Stimulated activated CD4-positive, alpha-beta T cell treated with anti-CD3 and anti-CD28 coated beads, Interleukin-15, amount 100 ng/mL, for 24 hours (primary cell): ENCODE measurements around the gene MAP1S.
A peak's percentile ranks its signal among the peaks of the same experiment; 100 is the strongest.
"Not testable (repeated sequence)": the region's sequence is repeated elsewhere in the genome, so short reads cannot be mapped to it uniquely, and the experiment has no call there.

Experiments
- DNase-seq: peaks from one replicate; pipeline ENCODE4 v3.0.0-alpha.2; 2020

MAP1S gene

GRCh38 chr19:17764348-17764747 is 45.1 kb downstream of the MAP1S start:
- DNase-seq, result no peak

GRCh38 chr19:17765069-17765618 is 45.9 kb downstream of the MAP1S start:
- DNase-seq, result no peak

GRCh38 chr19:17766543-17767131 is 47.4 kb downstream of the MAP1S start:
- DNase-seq, result peak; percentile 43

GRCh38 chr19:17767559-17767958 is 48.3 kb downstream of the MAP1S start:
- no peak for DNase-seq

GRCh38 chr19:17770613-17771012 is 51.3 kb downstream of the MAP1S start:
- DNase-seq, result no peak

GRCh38 chr19:17772172-17772571 is 52.9 kb downstream of the MAP1S start:
- no peak for DNase-seq

GRCh38 chr19:17775245-17775927 is 56.1 kb downstream of the MAP1S start:
- DNase-seq, result peak; percentile 52

DNA sequence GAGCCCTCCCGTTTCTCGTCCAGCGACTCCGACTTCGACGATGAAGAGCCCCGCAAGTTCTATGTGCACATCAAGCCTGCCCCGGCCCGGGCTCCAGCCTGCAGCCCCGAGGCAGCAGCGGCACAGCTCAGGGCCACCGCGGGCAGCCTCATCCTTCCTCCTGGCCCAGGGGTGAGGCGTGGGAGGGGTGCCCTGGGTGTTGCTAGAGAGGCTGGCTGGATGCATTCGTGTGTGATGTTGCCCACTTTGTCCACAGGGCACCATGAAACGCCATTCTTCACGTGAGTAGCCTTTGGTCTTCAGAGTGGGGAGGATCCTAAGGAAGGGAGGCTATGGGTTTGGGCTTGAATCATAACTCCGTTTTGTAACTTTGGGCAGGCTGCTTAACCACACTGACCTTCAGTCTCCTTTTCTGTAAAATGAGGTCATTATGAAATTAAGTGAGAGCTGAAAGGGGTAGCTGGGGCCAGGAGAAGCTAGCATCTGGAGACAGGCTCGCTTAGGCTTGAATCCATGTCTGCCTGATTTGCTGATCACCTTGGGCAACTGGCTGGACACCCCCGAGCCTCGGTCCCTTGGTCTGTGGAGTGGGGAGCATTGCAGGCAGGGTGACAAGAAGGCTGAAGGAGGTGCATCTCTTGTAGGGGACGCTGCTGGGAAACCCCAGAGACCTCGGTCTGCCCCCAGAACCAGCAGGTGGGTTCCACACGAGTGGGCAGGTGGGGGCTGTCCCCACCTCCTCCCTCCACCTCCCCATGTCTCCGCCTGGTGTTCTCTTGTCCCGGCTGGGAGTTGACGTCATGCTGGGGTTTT is 56.9 kb downstream of the MAP1S start:
- no peak for DNase-seq

GRCh38 chr19:17777840-17778239 is 58.6 kb downstream of the MAP1S start:
- DNase-seq, result not testable (repeated sequence)

GRCh38 chr19:17778251-17778967 is 59.1 kb downstream of the MAP1S start:
- peak; percentile 69 for DNase-seq

DNA sequence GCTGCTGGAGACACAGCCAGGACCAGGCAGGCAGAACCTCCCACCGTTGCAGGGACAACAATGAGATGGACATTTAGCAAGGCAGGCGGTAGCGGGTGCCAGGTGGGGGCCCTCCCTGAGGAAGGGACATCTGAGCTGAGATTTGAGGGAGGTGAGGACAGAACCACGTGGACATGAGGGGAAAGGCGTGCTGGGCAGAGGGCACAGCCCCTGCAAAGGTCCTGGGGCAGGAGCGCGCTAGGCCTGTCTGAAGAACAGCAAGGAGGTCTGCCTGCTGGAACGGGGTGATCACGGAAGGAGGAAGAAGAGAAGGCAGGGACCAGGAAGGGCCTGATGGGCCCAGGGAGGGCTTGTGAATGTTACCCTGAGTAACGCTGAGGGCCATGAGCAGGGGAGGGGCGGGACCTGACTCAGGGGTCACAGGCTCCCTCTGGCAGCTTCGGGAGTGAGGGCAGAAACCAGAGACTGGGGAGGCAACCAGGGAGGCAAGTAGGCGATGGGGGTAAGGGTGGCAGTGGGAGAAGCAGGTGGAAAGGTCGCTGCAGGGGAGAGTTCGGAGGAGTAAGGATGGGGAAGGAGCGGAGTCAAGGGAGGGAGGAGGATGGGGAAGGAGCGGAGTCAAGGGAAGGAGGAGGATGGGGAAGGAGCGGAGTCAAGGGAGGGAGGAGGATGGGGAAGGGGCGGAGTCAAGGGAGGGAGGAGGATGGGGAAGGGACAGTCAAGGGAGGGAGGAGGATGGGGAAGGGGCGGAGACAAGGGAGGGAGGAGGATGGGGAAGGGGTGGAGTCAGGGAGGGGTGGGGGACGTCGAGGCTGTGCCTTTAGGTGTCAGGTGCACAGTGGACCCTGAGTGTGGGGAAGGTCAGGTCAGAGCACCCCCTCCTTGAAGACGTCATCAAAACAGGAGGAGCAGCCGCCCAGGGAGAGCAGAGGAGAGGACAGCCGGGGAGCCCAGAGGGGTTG is 60.0 kb downstream of the MAP1S start:
- no peak for DNase-seq

DNA sequence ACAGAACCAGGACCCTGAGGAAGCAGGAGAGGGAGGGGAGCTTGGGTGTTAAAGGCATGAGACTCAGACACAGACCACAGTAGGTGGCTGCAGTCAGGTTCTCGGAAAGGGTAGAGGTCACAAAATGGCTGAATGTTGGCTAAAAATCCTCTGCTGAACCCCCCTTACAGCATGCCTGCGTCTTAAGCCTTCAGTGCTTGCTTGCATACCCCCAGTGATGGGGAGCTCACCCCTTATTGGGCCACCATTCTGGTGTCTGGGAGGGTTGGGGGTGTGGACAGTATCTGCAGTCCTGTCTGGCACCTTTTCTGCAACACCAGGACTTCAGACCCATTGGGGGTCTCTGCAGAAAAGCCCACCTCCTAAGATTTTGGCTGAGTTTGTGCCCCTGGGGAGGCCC is 61.5 kb downstream of the MAP1S start:
- DNase-seq, result no peak

- DNase-seq, result not testable (repeated sequence)
These were observed 64.4 kb downstream of the MAP1S start for GRCh38 chr19:17783721-17784120.
